GM12801 (cell line): ENCODE measurements around the gene SLTM.

Experiments
- TF ChIP-seq, protein P1 (sequence below): IDR thresholded peaks from one replicate; pipeline ENCODE4 v1.5.1; 2011; ENCODE audit warnings: control low read depth; ENCODE audit not compliant: insufficient read length; ENCODE audit errors: extremely low read depth

SLTM gene

DNA sequence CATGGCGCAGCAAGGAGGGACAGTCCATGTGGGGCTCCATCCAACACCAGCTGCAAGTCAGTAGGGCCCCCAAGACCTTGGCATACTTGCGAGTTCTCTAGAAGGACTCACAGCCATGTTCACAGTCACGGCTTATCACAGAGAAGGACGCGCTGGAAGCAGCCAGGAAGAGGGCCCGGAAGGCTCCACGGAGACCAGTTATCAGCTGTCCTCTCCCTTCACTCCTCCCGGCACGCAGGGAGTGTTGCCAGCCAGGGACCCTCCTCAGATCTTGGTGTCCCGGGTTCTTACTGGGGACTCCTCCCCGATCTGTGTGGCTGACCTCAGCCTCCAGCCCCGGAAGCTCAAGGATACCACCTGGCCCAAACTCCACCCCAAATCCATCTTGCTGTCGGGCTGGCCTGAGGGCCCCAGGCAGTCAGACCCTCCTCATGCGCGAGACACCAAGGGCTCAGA is 68.0 kb downstream of the SLTM start:
- TF ChIP-seq, protein P1, sequence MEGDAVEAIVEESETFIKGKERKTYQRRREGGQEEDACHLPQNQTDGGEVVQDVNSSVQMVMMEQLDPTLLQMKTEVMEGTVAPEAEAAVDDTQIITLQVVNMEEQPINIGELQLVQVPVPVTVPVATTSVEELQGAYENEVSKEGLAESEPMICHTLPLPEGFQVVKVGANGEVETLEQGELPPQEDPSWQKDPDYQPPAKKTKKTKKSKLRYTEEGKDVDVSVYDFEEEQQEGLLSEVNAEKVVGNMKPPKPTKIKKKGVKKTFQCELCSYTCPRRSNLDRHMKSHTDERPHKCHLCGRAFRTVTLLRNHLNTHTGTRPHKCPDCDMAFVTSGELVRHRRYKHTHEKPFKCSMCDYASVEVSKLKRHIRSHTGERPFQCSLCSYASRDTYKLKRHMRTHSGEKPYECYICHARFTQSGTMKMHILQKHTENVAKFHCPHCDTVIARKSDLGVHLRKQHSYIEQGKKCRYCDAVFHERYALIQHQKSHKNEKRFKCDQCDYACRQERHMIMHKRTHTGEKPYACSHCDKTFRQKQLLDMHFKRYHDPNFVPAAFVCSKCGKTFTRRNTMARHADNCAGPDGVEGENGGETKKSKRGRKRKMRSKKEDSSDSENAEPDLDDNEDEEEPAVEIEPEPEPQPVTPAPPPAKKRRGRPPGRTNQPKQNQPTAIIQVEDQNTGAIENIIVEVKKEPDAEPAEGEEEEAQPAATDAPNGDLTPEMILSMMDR, result no peak

DNA sequence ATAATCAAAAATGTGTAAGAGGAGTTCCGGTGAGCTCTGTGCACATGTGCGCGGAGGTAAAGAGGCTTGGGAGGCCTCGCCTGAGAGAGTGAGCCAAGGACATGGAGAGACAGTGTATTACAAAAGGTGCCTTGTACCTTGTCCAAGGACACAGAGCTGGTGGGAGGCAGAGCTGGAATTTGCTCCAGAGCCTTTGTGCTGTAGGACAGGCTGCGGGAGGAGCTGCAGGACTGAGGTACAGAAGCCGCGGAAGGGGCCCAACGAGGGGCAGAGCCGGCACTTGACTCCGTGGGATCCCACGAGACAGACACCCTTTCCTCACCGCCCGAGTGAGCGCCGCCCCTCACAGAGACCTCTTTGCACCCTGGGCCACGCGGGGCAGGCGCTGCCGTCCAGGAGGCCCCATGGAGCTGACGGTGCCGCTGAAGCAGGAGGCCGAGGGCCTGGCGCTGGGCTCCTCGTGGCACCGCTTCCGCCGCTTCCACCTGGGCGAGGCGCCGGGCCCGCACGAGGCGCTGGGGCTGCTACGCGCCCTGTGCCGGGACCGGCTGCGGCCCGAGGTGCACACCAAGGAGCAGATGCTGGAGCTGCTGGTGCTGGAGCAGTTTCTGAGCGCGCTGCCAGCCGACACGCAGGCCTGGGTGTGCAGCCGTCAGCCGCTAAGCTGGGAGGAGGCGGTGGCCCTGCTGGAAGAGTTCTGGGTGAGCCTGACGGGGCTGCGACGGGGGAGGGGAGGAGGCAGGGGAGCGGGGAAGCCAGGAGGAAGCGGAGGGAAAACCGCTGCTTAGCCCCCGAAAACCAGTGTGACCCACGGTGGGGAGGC is 68.7 kb downstream of the SLTM start:
- TF ChIP-seq, protein P1, result no peak

DNA sequence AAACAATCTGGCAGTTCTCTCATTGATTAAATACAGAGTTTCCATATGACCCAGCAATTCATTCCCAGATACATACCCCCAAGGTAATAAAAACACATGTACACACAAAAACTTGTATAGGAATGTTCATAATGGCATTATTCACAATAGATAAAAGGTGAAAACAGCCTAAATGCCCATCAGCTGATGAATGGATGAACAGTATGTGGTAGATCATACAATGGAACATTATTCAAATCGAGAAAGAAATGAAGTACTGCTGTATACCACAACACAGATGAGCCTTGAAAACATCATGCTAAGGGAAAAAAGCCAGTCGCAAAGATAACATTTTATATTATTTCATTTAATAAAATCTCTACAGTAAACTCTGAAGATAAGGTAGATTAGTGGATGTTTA is 71.2 kb downstream of the SLTM start:
- TF ChIP-seq, protein P1, result no peak

DNA sequence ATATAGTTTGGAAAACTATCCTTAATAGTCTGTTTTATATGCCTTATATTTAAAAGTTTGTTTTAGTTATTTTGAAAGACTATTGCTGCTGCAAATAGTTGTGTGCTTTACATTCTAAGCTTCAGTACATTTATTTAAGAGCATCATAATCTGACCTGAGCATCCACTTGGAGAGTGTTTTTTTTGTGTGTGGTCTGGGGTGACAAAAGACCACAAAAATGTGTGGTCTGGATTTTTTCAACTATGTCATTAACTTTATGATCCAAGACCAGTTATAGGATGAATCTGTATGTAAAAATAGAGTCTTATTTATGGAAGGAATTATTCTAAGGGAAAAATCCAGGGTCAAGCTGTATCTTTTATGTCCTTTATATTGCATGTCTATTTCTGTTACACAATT is 77.4 kb downstream of the SLTM start:
- TF ChIP-seq, protein P1, result no peak

DNA sequence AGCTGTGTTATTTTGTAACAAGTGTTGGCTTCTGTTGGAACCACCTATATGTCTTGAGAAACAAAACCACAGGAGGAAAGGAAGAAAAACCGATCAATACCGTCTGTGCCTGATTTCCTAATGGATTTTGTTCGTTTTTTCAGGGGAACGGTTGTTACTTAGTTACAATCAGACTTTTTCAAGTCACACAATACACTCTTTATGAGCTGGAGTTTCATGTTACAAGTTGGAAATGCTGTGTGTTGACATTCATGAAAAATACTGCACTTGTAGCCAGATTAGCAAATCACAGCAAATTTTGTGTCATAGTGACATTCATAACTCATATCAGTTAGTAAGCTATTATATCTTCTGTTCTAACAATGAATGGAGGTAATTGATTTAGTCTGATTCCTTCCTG is 78.9 kb downstream of the SLTM start:
- TF ChIP-seq, protein P1, result no peak

DNA sequence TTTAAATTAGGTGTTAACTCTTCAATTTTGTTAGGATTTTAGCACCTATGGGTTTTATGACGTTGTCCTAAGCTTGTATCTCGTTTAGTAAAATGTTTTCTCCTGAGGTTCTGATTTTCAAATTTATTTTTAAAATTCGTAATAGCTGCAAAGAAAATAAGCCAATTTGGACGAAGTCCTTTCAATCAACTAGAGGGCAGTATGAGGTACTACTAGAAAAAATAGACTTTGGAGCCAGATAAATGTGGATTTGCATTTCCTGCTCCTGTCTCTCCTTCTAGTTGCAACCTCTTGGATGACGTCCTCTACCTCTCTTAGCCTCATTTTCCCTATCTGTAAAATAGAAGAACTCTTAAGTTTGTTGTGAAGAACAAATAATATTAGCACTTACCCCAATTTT is 81.1 kb downstream of the SLTM start:
- TF ChIP-seq, protein P1, result no peak

DNA sequence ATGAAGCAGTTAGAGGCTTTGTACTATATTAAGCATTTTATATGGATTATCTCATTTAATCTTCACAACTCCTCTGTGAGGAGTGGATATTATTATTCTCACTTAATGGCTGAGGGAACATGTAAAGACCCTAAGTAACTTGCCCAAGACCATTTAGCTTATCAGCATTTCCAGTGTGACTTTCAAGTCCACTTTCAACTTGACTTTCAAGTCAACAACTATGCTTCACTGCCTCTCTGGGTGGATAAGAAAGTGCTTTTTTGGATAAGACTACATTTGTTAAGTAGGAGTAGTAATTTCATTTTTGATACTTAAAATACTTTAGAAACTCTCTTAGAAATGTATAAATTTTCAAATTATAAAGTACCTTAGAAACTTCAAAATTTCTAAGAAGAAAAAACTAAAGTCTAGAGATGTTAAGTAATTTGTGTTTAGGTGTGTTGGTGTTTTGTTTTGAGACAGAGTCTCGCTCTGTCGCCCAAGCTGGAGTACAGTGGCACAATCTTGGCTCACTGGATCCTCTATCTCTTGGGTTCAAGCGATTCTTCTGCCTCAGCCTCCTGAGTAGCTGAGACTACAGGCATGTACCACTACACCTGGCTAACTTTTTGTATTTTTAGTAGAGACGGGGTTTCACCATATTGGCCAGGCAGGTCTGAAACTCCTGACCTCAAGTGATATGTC is 90.6 kb downstream of the SLTM start:
- TF ChIP-seq, protein P1, result no peak
